HepG2 (cell line): ENCODE measurements around the gene RPS19BP1. TPM values are rescaled to one million over a fixed set of nuclear protein-coding genes. Genes with fewer than 3 reads are reported as not detected.
A peak's percentile ranks its signal among the peaks of the same experiment; 100 is the strongest.

ENCODE experiments used
- BRF2 ChIP-seq: sonication (generic); formaldehyde crosslinking; IDR thresholded peaks from 2 replicates; pipeline ENCODE4 v1.8.1; 2022; ENCODE audit warnings: mild to moderate bottlenecking, missing genetic modification reagents
- CHD2 ChIP-seq: IDR thresholded peaks from 2 replicates; pipeline ENCODE4 v1.6.1; 2011; ENCODE audit warnings: low read depth, low read length, improper control_type of control experiment
- EHMT2 ChIP-seq: fragments of 200-600 bp; sonication (generic); IDR thresholded peaks from 2 replicates; pipeline ENCODE4 v1.7.0; 2017; ENCODE audit warnings: antibody characterized with exemption, low read depth, low read length, borderline replicate concordance
- NCOA2 ChIP-seq: sonication (generic); formaldehyde crosslinking; IDR thresholded peaks from 2 replicates; pipeline ENCODE4 v1.8.0; 2022; ENCODE audit warnings: inconsistent platforms
- REST ChIP-seq, 2 experiments: IDR thresholded peaks; 2 replicates each; pipeline ENCODE4 v1.6.1; 2011 to 2012; ENCODE audit warnings: low read length in 2 of 2, borderline replicate concordance in 1 of 2, low read depth in 1 of 2, mild to moderate bottlenecking in 1 of 2, moderate library complexity in 1 of 2
- RFX1 ChIP-seq: fragments of 450-650 bp; IDR thresholded peaks from 2 replicates; pipeline ENCODE4 v1.6.1; 2017
- SIN3A ChIP-seq: IDR thresholded peaks from 2 replicates; pipeline ENCODE4 v1.6.1; 2011; ENCODE audit warnings: low read depth, mild to moderate bottlenecking, control low read depth, low read length, borderline replicate concordance
- U2AF2 ChIP-seq: fragments of 200-400 bp; formaldehyde crosslinking; IDR thresholded peaks from 2 replicates; pipeline ENCODE4 v1.6.1; 2017; ENCODE audit warnings: low read depth, mild to moderate bottlenecking, low read length
- ZIK1 ChIP-seq: sonication (generic); formaldehyde crosslinking; IDR thresholded peaks from 2 replicates; pipeline ENCODE4 v1.5.0; 2020; ENCODE audit warnings: mild to moderate bottlenecking, low read depth, missing genetic modification reagents, borderline replicate concordance
- ZNF326 ChIP-seq: sonication (generic); formaldehyde crosslinking; IDR thresholded peaks from 2 replicates; pipeline ENCODE4 v1.4.0; 2020; ENCODE audit warnings: missing genetic modification reagents, borderline replicate concordance
- ZNF703 ChIP-seq: sonication (generic); formaldehyde crosslinking; IDR thresholded peaks from 2 replicates; pipeline ENCODE4 v1.5.1; 2020; ENCODE audit warnings: missing genetic modification reagents, mild to moderate bottlenecking, moderate library complexity, borderline replicate concordance
- ZNF883 ChIP-seq: sonication (generic); formaldehyde crosslinking; IDR thresholded peaks from 2 replicates; pipeline ENCODE4 v1.5.1; 2020; ENCODE audit warnings: mild to moderate bottlenecking, missing genetic modification reagents; ENCODE audit errors: not compliant biosample characterization
- ZSCAN29 ChIP-seq: sonication (generic); formaldehyde crosslinking; conservative IDR thresholded peaks from 2 replicates; pipeline ENCODE4 v1.4.0; 2020; ENCODE audit warnings: mild to moderate bottlenecking, missing genetic modification reagents
- polyA plus RNA-seq, 8 experiments: library from polyadenylated mRNA; depleted of rRNA in 3 of 8; stranded (reverse) in 7 of 8; unstranded in 1 of 8; fragments of >200 nt; fragmentation: Illumina TruSeq in 4 of 8; extraction: Trizol in 4 of 8; gene quantifications; 2 replicates each; pipeline versions ENCODE4 v1.2.1 to v1.2.3, GENCODE V29; 2011 to 2016; ENCODE audit warnings: low read depth in 4 of 8, missing spikeins in 1 of 8, mixed read lengths in 1 of 8; ENCODE audit not compliant: insufficient read depth in 1 of 8
- total RNA-seq, 5 experiments: library from RNA; depleted of rRNA; stranded (reverse); fragments of >200 nt; fragmentation: Illumina TruSeq; extraction: Trizol; gene quantifications; 2 replicates each; pipeline ENCODE4 v1.2.3, GENCODE V29; 2016; ENCODE audit warnings: low read depth in 1 of 5
- TF ChIP-seq, protein P1 (sequence below): sonication (generic); formaldehyde crosslinking; IDR thresholded peaks from 2 replicates; pipeline ENCODE4 v1.8.1; 2023; ENCODE audit warnings: mild to moderate bottlenecking, missing genetic modification reagents
- TF ChIP-seq, protein P2 (sequence below): sonication (generic); formaldehyde crosslinking; IDR thresholded peaks from 2 replicates; pipeline ENCODE4 v1.5.0; 2020; ENCODE audit warnings: mild to moderate bottlenecking, missing genetic modification reagents, moderate library complexity
- TF ChIP-seq, protein P3 (sequence below): sonication (generic); formaldehyde crosslinking; IDR thresholded peaks from 2 replicates; pipeline ENCODE4 v1.5.0; 2020; ENCODE audit warnings: missing genetic modification reagents

The RPS19BP1 gene
- total and polyA plus RNA-seq, 2 of the 13 experiments (the other 11 are each of a cell fraction or from before 2014, with no cell fraction given) = 44.3 to 81.3 TPM

DNA sequence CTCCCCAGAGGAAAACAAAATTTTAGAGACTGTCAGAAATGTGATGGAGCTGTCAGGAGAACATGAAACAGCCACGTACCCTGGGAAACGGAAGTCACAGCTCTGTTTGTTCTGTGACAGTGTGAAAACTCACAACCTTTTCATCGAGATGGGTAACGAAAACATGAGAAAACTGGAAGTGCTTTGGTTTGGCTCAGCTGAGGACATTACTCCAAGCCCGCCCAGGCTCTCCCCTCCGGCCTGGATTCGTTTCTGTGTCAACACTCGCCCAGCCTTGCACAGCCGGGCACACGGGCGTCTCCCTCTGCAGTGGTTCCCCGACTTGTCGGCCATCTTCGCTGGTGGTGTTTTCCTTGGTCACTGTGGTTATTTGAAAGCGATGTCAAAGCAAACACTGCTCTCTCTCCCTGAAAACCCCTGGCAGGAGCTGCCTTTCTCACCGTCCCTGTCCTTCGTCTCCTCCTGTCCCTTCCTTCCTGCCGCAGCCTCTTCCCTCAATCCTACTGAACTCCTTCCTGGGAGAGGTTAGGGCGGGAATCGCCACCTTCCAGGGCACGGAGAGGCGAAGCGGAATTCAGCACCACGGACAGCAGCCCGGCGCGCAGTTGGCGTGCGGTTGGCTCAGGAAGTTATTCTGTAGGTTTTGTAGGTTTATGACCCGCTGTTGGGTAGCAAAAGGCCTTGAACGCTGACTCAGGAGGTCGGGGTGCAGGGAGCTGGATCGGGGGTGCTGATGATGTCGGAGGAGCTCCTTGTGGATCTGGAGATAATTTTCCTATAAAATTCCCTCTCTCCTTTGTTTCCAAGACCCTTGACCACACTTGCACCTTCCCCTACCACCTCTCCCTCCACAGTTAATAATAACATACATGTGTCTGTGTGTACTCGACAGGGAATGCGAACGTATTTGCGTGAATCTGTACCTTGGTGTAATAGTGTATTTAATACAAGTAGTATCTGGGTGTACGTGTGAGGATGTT is 13.1 kb upstream of the RPS19BP1 start (continued):
- TF ChIP-seq, protein P1, sequence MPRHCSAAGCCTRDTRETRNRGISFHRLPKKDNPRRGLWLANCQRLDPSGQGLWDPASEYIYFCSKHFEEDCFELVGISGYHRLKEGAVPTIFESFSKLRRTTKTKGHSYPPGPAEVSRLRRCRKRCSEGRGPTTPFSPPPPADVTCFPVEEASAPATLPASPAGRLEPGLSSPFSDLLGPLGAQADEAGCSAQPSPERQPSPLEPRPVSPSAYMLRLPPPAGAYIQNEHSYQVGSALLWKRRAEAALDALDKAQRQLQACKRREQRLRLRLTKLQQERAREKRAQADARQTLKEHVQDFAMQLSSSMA = 0 out of 2 replicates have a peak, but pooled peaks have one; percentile 53
- TF ChIP-seq EHMT2 (peak; percentile 98), ZSCAN29 (CRISPR knock-in tag) (no peak), U2AF2 (no peak), CHD2 (no peak), ZIK1 (CRISPR knock-in tag) (peak; percentile 64; the same call in 1 of the 2 replicates), ZNF703 (CRISPR knock-in tag) (no peak), RFX1 (no peak), BRF2 (no peak), ZNF883 (CRISPR knock-in tag) (peak; percentile 53), ZNF326 (no peak), NCOA2 (CRISPR knock-in tag) (peak; percentile 54), SIN3A (no peak), REST (IDR thresholded peaks at IDR 0.05; ENCODE audit: borderline replicate concordance in 1 of 2, low read depth in 1 of 2, low read length in 2 of 2) (peak in 1 of 2 experiments; percentile 99)
- TF ChIP-seq, protein P2, sequence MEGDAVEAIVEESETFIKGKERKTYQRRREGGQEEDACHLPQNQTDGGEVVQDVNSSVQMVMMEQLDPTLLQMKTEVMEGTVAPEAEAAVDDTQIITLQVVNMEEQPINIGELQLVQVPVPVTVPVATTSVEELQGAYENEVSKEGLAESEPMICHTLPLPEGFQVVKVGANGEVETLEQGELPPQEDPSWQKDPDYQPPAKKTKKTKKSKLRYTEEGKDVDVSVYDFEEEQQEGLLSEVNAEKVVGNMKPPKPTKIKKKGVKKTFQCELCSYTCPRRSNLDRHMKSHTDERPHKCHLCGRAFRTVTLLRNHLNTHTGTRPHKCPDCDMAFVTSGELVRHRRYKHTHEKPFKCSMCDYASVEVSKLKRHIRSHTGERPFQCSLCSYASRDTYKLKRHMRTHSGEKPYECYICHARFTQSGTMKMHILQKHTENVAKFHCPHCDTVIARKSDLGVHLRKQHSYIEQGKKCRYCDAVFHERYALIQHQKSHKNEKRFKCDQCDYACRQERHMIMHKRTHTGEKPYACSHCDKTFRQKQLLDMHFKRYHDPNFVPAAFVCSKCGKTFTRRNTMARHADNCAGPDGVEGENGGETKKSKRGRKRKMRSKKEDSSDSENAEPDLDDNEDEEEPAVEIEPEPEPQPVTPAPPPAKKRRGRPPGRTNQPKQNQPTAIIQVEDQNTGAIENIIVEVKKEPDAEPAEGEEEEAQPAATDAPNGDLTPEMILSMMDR (CRISPR knock-in tag) = no peak
- TF ChIP-seq, protein P3, sequence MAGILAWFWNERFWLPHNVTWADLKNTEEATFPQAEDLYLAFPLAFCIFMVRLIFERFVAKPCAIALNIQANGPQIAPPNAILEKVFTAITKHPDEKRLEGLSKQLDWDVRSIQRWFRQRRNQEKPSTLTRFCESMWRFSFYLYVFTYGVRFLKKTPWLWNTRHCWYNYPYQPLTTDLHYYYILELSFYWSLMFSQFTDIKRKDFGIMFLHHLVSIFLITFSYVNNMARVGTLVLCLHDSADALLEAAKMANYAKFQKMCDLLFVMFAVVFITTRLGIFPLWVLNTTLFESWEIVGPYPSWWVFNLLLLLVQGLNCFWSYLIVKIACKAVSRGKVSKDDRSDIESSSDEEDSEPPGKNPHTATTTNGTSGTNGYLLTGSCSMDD (CRISPR knock-in tag) = peak; percentile 76; the same call in 1 of the 2 replicates
